Measurements from ENCODE around the gene ULBP1.
"Not testable (repeated sequence)": the region's sequence is repeated elsewhere in the genome, so short reads cannot be mapped to it uniquely, and the experiment has no call there.

The ULBP1 gene

GRCh38 chr6:150005761-150006651, 42.3 kb downstream of the ULBP1 start:
- DNase-seq (ENCODE audit: low spot score) = no peak

DNA sequence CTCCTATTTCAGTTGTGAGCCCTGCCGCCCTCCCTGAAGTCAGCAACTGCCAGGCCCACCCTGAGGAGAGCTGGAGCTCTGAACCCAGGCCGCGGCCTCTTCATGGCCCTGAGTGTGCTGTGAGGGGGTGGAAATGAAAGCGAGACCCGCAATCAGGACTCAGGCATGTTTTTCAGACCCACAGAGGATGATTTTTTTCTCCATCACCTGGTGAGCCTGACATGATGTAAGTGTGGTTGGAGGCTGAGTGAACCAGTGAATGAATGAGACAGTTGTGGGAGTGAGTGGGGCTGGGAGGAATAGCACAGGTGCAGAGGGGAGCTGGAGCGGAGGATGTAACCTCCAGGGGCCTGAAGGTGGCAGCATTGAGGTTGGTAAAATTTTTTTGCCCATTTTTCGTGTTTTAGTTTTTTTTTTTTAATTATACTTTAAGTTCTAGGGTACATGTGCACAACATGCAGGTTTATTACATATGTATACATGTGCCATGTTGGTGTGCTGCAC, 43.3 kb downstream of the ULBP1 start:
- DNase-seq (ENCODE audit: low spot score) = peak; percentile 84

DNA sequence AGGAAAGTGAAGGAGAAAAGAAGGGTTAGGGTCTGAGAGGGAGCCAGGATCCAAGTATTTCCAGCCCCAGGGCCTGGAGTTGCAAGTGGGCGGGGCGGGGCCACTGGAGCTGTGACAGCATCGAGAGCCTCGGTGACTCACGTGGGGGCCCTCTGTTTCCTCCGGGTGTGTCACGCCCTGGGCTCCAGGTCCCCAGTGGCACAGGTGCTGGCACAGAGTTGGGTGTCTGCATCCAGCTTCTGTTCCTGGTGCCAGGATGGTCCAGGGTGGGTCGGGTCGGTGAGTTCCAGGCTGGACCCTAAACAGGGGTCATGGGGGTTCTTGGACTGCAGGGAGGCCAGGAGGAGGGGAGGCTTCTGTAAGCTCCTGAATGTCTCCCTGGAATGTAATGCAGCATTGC, 44.8 kb downstream of the ULBP1 start:
- DNase-seq (ENCODE audit: low spot score) = no peak

DNA sequence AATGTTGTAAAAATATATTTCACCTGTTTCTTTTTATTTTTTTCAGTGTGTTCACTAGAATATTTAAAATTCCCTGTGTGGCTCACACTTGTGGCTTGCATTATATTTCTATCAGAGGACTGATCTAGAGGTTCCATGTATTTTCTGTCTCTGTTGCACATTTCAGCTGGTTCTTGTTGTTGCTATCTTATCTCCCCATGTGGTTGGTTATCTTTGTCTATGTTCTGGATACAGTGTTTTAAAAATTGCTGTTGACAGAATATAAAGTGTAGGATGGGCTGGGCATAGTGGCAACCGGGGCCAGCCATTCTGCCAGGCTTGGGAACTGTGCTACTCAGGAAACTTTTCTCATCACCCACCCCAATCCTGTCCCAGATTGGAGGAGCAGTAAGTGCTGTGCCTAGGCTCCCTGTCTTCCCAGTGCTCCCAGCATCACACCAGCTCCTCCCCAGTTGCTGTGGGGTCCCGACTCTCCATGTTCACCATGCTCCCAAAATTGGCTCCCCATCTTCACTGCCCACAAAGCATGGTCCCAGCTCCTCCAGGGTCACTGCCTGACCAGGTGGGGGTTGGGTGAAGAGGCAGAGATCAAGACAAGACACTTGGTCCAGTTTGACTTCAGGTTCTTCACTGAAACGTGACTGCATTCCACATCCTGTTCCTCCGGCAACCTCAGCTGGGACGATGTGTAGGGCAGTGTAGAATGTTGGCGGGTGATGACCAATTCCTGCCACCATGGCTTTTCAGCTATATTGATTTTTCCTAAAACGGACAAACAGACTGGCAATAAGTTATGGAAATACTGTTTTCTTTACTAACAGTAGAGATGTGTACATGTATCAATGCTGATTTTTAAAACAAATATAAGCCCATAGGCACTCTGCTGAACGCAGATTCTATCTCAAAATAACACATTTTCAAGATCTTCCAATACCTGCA, 49.4 kb downstream of the ULBP1 start:
- DNase-seq (ENCODE audit: low spot score) = not testable (repeated sequence)

- not testable (repeated sequence) for DNase-seq (ENCODE audit: low spot score)
Measured at GRCh38 chr6:150013785-150014622, 50.3 kb downstream of the ULBP1 start.

GRCh38 chr6:150014623-150015280, 51.0 kb downstream of the ULBP1 start:
- DNase-seq (ENCODE audit: low spot score) = not testable (repeated sequence)

GRCh38 chr6:150015281-150016001, 51.7 kb downstream of the ULBP1 start:
- DNase-seq (ENCODE audit: low spot score) = not testable (repeated sequence)

DNA sequence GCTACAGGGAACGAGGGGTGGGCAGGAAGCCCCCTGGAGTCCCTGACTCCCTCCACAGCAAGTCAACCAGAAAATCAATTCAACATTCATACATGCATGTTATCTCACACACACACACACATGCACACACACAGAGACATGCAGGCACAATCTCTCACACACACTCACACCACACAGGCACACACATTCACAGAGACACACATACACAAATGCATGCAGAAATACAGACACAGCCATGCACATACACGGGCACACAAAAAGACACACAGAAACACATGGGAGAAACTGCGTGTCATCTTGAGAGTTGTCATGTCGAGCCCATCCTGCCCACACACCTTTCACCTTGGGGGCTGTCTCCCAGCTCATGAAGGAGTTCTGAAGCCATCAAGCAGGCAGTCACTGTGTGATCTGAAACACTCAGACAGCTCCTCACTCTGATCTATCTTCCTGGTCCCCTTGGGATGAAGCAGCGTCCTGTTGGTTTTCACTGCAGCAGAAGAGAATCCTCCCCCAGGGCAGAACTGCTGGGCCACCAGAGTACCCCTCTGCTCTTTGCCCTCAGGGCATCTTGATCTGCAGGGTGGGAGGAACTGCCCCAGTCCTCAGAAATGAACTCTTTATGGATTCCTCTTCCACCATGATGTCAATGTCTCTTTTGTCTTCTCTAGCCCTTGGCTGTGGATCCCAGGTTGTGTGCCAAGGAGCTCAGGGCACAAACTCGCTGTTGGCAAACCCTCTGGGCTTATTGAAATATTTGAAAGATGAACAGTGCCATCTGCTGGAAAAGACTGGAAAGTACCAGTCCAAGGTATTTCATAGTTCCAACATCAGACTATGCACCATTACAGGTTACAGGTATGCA, 52.8 kb downstream of the ULBP1 start:
- DNase-seq (ENCODE audit: low spot score) = peak; percentile 81

- DNase-seq (ENCODE audit: low spot score) = not testable (repeated sequence)
Measured at GRCh38 chr6:150017186-150017521, 53.4 kb downstream of the ULBP1 start.

GRCh38 chr6:150018846-150019580, 55.3 kb downstream of the ULBP1 start:
- DNase-seq (ENCODE audit: low spot score) = no peak

DNA sequence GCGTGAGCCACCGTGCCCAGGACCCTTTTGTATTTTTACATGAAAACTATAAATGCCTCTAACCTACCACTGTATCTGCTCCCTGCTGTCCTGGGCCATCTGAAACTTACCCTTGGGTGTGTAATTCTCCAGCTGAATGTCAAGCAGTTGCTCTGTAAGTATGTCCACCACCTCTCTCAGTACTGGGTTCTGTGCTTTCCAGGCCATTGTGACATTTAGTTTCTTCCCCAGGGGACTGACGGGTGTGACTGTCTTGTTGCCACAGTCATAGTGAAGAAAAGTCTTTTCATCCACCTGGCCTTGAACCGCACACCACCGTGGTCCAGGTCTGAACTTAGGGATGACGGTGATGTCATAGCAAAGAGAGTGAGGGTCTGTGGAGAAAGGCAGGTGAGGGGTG, 58.1 kb downstream of the ULBP1 start:
- not testable (repeated sequence) for DNase-seq (ENCODE audit: low spot score)
